ENCODE data around the gene SKP2.

DNA sequence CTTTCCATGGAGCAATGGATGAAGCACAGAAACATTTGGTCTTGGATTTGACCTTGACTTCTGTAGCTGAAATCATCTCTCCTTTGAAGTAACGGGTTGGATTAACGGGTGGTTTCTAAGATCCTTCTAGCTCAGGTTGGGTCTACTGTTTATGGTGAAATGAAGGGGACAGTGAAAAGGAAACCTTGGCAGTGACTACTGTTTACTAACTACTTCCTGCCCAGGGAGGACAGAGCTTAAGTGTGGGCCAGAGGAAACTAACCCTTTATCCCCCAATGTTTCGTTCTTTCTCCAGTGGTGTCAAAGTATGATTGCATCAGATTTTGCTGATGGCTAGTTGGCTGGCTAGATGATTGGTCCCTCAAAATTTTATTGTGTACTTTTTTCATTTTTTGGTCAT, 22.2 kb downstream of the SKP2 start:
- TF ChIP-seq CTCF (IDR thresholded peaks at IDR 0.05; ENCODE audit: low read length) (no peak), EZH2 (IDR thresholded peaks at IDR 0.05; ENCODE audit: borderline replicate concordance, low read length) (no peak)

Data from OCI-LY1 (cell line).